Measurements from ENCODE around the gene FSCN2.

FSCN2 gene, protein sequence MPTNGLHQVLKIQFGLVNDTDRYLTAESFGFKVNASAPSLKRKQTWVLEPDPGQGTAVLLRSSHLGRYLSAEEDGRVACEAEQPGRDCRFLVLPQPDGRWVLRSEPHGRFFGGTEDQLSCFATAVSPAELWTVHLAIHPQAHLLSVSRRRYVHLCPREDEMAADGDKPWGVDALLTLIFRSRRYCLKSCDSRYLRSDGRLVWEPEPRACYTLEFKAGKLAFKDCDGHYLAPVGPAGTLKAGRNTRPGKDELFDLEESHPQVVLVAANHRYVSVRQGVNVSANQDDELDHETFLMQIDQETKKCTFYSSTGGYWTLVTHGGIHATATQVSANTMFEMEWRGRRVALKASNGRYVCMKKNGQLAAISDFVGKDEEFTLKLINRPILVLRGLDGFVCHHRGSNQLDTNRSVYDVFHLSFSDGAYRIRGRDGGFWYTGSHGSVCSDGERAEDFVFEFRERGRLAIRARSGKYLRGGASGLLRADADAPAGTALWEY

DNA sequence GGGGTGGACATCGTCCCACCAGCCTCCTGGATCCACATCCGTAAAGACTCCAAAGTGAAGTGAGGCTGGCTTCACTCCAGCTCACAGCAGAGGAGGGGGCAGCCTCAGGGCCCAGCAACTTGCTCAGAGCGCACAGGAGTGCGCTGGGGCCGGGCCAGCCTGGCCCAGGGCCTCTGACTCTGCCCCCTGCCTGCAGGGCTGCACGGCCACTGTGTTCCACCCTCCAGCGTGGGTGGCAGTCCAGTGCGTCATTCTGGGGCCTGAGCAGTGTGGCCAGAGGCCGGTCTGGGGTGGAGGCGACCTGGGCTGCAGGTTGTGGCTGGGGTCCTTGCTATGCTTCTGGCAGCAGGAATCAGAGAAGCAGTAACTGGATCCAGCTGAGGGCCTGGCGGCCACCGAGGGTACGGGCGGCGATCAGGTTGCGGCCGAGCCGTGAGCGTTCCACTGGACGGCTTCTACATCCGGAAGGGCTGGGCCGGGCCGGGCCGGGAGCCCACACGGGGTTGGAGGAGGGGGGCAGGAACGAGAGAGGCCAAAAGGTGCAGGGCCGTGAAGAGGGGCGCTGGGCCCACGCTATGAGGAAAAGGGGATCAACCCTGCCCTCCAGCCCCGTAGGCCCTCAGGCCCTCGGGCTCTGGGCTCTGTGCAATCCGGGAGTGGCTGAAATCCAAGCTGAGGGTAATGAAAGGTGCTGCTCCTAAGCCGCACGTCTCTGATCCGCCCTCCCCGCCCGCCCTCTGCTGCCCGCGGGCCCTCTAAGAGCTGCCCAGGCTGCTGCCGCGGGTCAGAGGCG, at the start of gene FSCN2:
Gene FSCN2, plus strand, starts transcription at position 787 of the 793 bp plus-strand sequence. CDS start 155 bp downstream, outside the sequence.
- DNase-seq (ENCODE audit: low spot score) = no peak

DNA sequence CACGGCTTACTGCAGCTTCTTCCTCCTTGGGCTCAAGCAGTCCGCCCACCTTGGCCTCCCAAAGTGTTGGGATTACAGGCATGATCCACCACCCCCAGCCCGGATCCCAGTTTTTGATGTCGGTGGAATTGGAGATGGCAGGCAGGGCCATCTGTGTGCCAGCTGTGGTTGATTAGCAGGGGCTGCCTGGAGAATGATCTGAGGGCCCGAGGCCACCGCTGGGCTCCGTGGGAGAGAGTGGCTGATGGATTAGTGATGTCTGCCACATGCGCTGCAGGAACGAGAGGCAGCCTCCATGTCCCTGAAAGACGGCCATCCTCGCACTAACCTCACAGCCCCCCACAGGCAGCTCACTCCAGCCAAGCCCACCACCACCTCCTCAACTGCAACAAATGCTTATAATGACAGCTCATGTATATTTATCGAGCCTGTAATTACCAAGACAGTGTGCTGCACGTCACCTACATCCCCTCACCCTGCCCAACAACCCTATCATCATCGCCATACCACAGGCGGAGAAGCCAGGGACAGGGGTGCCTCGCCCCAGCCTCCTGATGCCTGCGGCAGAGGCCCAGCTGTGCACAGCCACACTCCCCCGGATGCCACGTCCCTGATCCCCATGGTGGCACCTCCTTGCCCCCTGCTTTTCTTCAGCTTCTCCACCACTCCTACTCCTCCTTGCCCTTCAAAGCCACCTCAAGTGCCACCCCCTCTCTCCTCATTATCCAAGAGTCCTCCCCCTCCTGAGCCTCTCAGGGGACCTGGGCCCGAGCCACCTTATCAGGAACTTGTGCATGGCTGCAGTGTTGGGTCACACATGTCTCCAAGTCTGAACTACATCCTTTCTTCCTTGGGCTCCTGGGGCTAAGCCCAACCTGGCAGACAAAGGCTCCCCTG, 48.8 kb upstream of the FSCN2 start:
- no peak for DNase-seq (ENCODE audit: low spot score)

DNA sequence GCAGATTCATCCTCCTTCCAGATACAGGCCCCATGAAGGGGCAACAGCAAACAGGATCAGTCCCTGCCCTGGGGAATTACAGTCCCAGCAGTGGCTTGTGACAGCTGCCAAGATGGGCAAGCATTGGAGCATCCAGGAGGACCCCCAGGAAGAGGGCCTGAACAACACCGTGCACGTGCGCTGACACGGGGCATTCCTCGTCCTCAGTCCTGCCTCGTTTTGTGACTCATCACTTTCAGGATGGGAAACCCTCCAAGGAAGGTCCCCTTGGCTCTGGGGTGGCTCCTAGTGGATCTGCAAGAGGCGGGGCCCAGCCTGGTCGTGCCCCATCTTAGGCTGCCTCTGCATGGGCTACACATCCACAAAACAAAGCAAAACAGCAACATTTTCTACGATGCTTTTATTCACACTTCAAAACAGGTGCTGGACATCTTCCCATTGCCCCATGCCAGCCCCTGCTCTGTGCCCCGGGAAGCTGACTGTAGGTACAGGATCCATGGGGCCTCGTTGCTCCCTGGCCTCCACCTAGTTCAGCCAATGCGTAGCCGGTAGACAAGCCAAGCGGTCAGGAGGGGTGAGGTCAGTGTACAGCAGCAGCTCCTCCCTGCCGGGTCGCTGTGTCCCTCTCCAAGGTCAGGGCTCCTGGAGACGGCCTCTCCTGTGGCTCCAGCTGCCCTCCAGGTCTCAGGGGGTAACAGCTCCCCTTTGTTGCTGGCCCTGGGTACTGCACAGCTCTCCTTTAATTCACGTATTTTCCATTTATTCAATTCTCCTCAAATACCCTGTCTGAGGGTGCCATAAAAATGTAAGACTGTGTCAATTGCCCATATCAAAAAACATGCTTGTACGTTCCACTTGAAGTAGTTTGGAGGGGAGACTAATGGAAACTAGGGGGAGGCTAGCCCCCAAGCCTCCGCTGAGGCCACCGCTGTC, 47.8 kb upstream of the FSCN2 start:
- no peak for DNase-seq (ENCODE audit: low spot score)

DNA sequence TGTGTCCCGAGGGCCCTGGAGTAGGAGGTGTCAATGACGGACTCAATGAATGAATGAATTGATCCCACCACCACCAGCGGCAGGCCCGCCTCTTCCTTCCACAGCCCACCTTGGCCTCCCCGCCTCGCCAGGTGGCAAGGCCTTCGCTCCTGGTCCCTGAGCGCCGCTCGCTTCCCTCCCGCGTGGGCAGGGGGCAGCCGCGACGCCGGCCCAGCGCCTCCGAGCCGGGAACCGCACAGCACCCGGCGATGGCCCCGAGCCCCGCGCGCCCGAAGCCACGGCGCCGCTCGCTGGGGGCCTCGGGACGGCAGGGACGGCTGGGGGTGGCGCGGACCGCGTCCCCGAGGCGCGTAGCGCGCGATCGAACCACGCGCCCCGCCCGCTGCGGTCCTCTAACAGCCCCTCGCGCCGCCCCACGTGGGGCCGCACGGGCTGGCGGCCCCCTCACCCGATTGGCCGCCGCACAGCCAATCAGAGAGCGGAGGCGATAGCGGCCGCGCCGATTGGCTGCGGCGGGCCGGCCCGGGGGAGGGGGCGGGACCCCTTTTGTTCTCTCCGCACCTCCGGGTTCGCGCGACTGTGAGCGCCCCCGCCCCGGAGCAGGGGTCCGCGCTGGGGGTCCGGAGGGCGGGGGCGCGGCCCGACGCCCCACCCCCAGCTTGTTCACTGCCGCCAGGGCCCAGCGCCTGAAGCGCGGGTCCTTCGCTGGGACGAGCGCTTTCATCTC, 46.9 kb upstream of the FSCN2 start:
- DNase-seq (ENCODE audit: low spot score) = peak; percentile 83

DNA sequence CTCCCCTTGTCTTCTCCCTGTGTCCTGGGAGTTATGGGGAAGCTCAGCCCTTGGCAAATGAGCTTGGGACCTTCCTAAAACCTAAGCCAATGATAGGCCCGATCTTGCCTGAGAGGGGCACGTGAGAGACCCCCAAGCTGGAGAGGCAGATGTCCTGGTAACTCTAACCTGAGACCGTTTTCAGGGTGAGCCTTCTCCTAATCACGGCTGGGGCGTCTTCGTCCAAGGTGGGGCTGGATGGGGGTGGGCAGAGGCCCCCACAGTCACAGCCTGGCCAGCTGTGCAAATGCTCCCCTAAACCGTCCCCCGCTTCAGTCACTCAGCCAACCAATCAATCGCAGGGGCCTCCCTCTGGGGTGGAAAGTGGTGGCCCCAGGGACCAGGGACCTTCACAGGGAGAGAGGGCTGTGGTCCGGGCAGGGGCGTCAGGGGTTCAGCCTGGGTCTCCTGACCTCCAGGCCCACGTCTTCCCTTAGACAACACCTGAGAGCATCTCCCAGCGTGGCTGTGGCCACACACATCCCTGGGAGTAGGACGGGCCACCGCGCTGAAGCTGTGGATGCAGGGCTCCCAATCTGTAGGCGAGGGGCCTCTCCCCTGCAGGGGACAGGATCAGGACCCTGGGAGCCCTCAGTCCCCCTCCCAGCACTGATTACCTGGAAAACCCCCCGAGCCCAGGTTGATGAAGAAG, 46.2 kb upstream of the FSCN2 start:
- no peak for DNase-seq (ENCODE audit: low spot score)

DNA sequence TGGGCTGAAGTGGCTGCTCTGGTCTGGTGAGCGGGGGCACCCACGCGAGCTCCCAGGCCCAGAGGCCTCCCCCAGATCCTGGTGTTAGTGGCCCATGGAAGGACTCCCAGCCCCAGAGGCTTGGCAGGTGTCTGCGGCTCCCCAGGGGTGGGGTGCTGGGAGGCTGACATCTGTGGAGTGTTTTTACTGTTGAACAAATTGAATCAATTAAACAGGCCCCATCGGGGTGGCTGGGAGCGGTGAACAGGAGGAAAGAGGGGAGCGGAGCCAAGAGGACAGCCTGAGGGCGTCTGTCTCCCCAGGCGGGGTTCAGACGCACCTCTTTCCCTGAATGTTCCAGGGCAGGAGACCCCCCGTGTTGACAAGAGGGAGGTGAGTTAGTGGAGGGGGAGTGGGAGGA, 45.5 kb upstream of the FSCN2 start:
- DNase-seq (ENCODE audit: low spot score) = no peak

DNA sequence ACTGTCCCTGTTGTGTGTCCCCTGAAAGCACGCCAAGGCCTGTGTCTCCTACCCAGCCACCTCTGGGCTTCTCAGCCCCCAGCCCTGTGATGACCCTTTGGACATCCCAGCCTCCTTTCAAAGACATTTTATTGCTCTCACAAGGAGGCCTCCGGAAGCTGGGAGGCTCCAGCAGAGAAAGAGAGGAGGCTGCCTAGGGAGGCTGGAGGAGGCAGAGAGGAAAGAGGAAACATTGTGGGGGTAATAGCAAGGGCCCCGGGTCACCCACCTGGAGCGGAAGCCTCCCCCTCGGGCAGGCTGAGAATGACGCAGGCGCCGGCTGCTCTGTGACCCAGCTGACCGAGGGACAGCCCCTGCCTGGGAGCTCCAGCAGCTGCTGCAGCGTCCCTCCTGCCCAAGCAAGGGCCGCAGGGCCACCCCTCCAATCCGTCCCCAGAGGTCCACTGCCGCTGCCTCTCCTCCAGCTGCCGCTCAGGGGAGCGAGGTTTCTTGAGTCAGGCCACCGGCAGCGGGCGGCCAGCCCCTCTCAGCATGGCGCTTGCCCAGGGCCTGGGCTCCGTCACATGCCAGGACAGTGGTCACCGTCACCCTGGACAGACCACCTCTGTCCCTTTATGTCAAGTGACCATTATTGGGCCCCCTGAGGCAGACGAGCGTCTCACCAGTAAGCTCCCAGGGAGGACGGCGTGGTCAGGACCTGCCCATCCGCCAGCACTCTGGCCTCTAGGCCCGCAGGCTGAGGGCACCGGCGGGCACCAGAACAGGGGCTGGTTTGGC, 44.9 kb upstream of the FSCN2 start:
- peak; percentile 76 for DNase-seq (ENCODE audit: low spot score)

DNA sequence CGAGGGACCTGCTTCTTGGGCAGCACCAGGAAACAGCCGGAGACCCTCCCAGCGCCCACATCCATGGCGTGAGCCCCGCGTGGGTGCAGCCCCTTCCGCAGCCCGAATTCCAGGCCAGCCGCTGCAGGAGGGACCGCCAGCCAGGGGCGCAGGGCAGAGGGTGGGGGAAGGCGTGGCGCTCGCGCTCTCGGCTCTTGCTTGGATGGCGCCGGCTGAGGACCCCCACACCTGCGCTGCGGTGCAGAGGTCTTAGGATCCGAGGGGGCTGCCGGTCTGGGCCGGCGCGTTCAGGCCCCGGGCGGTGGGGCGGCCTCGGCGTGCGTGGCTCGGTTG, 44.3 kb upstream of the FSCN2 start:
- DNase-seq (ENCODE audit: low spot score) = no peak

DNA sequence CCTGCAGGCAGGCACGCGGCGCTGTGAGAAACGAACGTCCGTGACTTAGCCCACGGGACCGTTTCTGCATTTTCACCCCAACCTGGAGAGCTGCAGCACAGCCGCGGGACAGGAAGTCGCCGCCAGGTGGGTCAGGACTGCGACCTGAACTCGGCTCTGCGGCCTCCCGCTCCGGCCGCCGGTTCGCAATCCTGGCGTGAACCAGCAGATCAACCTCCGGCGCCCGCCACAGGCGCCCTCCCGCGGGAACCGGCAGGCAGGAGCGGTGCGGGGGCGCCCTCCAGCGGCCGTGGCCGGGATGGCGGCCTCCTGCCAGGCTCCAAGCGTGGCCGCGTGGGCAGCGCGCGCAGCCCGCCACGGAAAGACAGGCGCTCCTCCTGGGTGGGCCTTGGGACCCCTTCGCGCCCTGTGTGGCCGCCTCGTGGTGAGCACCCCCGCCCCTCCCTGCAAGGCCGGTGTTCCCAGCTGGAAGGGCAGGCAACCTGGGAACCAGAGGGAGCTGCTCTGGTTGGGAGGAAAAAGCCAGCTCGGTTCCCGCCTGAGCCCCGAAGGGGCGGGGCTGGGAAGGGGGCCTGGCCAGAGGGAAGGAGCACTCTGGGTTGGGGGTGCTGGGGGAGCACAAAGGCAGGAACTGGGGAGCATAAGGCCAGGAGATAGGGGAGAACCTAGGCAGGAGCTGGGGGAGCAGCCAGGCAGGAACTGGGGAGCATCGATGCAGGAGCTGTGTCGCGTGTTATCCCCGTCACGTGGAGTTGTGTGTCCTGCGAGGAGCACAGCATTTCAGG, 43.8 kb upstream of the FSCN2 start:
- DNase-seq (ENCODE audit: low spot score) = peak; percentile 97

DNA sequence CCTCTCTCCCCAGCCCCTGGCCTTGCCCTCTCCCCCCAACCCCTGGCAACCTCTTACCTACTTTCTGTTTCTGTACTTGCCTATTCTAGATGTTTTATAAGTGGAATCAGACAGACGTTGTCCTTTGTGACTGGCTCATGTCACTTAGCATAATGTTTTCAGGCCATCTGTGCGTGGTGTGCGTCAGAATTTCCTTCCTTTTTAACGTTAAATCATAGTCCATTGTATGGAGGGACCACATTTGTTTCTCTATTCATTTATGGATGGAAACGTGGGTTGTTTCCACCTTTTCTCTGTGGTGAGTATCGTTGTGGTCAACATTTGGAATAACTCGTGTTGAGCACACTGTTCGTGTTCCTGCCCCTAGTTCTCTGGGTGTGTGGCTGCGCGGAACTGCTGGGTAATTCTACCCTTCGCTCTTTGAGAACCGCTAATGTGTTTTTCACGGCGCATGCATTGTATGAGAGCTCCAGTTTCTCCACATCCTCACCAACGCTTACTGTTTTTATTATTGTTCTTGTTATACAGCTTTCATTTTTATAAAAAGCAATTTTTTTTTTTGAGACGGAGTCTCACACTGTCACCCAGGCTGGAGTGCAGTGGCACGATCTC, 41.9 kb upstream of the FSCN2 start:
- no peak for DNase-seq (ENCODE audit: low spot score)

DNA sequence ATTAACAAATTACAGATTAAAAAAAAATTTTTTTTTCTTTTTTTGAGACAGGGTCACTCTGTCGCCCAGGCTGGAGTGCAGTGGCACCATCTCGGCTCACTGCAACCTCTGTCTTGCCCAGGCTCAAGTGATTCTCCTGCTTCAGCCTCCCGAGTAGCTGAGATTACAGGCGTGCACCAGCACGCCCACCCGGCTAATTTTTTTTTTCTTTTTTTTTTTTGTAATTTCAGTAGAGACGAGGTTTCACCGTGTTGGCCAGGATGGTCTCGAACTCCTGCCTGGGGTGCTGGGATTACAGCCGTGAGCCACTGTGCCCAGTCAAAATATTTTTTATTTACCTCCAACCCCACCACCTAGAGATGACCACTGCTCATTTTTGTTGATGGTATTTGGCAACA, 41.1 kb upstream of the FSCN2 start:
- DNase-seq (ENCODE audit: low spot score) = no peak

DNA sequence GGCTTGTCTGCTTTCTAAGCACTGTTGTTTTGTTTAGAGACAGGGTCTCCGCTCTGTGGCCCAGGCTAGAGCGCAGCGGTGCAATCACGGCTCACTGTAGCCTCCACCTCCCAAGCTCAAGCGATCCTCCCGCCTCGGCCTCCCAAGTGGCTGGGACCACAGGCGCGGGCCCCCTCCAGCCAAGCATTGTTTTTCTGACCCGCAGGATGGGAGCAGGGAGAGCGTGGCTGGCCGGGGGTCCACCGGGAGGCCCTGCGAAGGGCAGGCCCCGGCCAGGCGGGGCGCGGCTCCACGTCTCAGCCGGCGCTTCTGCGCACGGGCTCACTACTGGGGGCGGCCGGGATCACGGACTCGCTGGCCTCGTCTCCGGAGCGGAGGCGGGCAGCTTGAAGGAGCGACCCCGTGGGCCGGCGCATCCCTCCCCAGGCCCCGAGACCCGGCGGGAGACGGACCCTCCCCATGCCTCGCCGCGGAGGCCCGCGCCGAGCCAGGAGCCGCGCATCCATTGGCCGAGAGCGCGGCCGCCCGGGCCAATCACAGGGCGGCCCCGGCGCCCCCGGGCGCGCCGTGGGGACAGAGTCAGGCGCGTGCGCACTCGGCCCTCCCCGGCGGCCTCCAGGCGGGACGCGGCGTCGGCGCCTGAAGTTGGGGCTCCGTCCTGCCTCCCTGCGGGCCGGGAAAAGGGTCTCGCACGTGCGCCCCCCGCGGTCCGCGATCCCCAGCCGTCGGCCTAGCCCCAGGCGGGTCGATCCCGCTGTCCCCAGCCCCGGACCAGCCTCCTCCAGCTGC, 40.5 kb upstream of the FSCN2 start:
- DNase-seq (ENCODE audit: low spot score) = peak; percentile 94

DNA sequence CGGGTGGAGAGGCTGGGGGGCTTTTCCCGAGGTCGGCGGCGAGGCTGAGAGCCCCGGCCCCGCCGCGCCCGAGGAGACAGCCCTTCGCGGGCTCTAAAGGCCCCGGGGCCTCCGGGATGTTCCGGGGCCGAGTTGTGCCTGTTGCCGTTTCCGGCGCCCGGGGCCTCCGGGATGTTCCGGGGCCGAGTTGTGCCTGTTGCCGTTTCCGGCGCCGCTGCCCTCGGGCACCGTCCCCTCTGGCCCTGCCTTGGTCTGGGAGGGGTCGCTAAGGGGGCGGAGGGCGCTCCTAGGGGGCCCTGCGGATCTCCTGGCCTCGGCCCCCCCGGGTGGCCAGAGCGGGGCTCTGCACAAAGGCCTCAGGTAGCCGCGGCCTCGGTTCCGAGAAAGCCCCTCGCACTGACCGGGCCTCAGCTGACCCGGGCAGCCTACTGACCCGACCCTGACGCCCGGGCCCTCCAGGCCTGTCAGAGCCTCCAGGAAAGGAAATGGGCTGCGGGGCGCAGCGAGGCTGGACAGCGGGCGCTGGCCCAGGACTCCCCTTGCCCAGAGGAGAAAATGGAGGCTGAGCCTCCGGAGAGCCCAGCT, 39.8 kb upstream of the FSCN2 start:
- peak; percentile 70 for DNase-seq (ENCODE audit: low spot score)

DNA sequence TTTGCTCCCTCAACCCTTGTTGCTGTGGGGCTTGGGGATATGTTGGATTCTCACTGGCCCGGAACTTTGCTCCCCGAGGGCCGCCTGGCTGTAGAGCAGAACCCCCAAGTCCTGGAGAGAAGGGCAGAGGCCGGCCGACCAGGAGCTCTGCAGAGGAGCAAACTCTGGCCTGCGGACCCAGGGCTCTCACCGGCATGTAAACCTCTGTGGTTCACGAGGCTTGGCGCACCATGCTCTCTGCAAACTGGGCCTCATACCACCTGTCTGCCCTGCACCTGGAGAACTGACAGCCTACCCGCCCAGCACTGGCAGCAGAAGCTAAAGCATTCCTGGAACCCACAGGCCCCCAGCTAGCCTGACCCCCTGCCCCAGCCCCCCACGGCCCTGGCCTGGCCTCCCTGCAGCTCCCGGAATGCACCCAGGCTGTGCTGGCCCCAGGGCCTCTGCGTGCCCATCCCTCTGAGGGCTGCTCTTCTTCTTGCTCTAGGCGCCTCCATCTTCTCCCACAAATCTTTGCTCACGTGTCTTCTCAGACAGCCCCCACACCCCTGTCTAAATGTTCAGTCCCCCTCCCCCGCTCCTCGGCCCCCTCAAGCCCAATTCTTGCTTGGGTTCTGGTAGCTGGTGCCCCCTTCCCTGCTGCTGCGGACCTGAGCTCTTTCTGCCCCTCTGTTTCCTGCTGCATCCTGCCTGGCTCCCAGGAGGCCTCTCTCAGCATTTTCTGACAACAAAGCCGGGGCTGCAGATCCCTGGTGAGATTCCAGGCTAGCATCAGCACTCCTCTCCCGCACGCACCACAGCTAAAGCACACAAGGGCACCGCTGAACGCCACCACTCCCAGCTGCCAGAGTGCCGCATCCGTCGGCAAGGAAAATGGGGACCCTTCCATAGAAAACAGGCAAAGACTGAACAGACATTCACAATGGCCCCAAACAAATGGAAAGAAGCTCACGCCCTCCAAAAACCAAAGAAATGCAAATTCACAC, 38.9 kb upstream of the FSCN2 start:
- peak; percentile 70 for DNase-seq (ENCODE audit: low spot score)

Data from ecto neural progenitor cell (in vitro differentiated cells).